CD8-positive, alpha-beta memory T cell (primary cell): ENCODE data around the gene FIG4. TPM values are rescaled to one million over a fixed set of nuclear protein-coding genes. Genes with fewer than 3 reads are reported as not detected.
"Not testable (repeated sequence)": the region's sequence is repeated elsewhere in the genome, so short reads cannot be mapped to it uniquely, and the experiment has no call there.

Experiments
- CTCF ChIA-PET: fragments of 350-600 bp; sonication (Branson Sonifier 250); formaldehyde crosslinking; loops from one replicate; lab custom pipeline; 2021; ENCODE audit warnings: antibody characterized with exemption; lab: Charles Lee
- POLR2A ChIA-PET: fragments of 350-600 bp; sonication (Branson Sonifier 250); formaldehyde crosslinking; loops from one replicate; lab custom pipeline; 2021; ENCODE audit warnings: antibody characterized with exemption; lab: Charles Lee
- DNase-seq, 5 donors: peaks; one replicate each; pipeline versions ENCODE4 v3.0.0 to v3.0.0-alpha.2; 2020 to 2022; ENCODE audit warnings: mixed read lengths in 1 of 5
- H3K27ac ChIP-seq: one replicate; pipeline ENCODE4 v1.7.0; 2013; ENCODE audit warnings: low read depth, mild to moderate bottlenecking, low read length, moderate library complexity
- H3K27me3 ChIP-seq: 2 replicates; pipeline ENCODE4 v1.7.0; 2013; ENCODE audit warnings: low read length, mild to moderate bottlenecking; ENCODE audit not compliant: insufficient read depth, poor library complexity, severe bottlenecking
- H3K36me3 ChIP-seq: 2 replicates; pipeline ENCODE4 v1.7.0; 2013; ENCODE audit warnings: mild to moderate bottlenecking, low read length, moderate library complexity; ENCODE audit not compliant: insufficient read depth
- H3K4me1 ChIP-seq: 2 replicates; pipeline ENCODE4 v1.7.0; 2013; ENCODE audit warnings: mild to moderate bottlenecking, low read length, moderate library complexity; ENCODE audit not compliant: insufficient read depth
- H3K4me3 ChIP-seq: 2 replicates; pipeline ENCODE4 v1.7.0; 2013; ENCODE audit warnings: mild to moderate bottlenecking, low read length
- H3K9me3 ChIP-seq: 2 replicates; pipeline ENCODE4 v1.7.0; 2013; ENCODE audit warnings: mild to moderate bottlenecking, low read length
- H3K27ac Mint-ChIP-seq, 8 donors: one replicate each; pipeline ENCODE4 v1.8.0; 2020 to 2021; ENCODE audit warnings: mixed read lengths in 8 of 8, mild to moderate bottlenecking in 6 of 8, inconsistent platforms in 3 of 8, moderate library complexity in 3 of 8
- H3K27me3 Mint-ChIP-seq, 2 donors: one replicate each; pipeline ENCODE4 v1.8.0; 2020 to 2021; ENCODE audit warnings: mixed read lengths in 2 of 2, mild to moderate bottlenecking in 1 of 2, moderate library complexity in 1 of 2
- H3K36me3 Mint-ChIP-seq, 3 donors: one replicate each; pipeline ENCODE4 v1.8.0; 2020 to 2021; ENCODE audit warnings: mixed read lengths in 3 of 3, inconsistent platforms in 1 of 3, mild to moderate bottlenecking in 1 of 3
- H3K4me1 Mint-ChIP-seq, 3 donors: one replicate each; pipeline ENCODE4 v1.8.0; 2020 to 2021; ENCODE audit warnings: mixed read lengths in 3 of 3, inconsistent platforms in 1 of 3, mild to moderate bottlenecking in 1 of 3
- H3K4me3 Mint-ChIP-seq, 7 donors: one replicate each; pipeline ENCODE4 v1.8.0; 2020 to 2021; ENCODE audit warnings: mixed read lengths in 7 of 7, mild to moderate bottlenecking in 6 of 7, moderate library complexity in 4 of 7, inconsistent platforms in 2 of 7
- H3K9me3 Mint-ChIP-seq, 5 donors: one replicate each; pipeline ENCODE4 v1.8.0; 2020 to 2022; ENCODE audit warnings: mixed read lengths in 5 of 5, mild to moderate bottlenecking in 3 of 5, moderate library complexity in 2 of 5, inconsistent platforms in 1 of 5
- polyA plus RNA-seq: library from polyadenylated mRNA; unstranded; fragments of 300-500 nt; fragmentation: Illumina TruSeq; gene quantifications from one replicate; pipeline ENCODE4 v1.2.3, GENCODE V29; 2021
- total RNA-seq, 2 experiments: library from RNA; stranded (reverse); gene quantifications; one replicate each; pipeline ENCODE4 v1.2.3, GENCODE V29; 2021

The FIG4 gene
- total and polyA plus RNA-seq, 3 experiments from 2014 or later = 11.2 to 16.4 (median 13.2) TPM

DNA sequence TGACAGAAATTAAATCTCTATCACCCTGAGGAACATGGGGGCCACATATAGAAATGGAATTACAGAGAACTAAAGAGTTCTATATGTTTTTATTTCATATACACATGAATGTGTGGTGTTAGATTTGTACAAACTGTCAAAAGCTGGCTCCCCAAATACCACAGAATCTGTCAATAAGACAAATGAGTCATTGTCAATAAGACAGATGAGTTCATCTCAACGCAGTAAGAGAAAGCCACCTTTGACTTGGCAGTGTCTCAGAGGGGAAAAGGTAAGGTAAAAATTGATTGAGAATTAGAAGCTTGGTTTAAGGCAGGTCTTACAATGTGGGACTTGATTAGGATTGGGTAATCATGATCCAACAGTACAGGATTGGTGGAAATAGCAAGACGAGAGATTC is 162.9 kb downstream of the FIG4 start:
- H3K4me3 Mint-ChIP-seq = no peak overlapping the region

DNA sequence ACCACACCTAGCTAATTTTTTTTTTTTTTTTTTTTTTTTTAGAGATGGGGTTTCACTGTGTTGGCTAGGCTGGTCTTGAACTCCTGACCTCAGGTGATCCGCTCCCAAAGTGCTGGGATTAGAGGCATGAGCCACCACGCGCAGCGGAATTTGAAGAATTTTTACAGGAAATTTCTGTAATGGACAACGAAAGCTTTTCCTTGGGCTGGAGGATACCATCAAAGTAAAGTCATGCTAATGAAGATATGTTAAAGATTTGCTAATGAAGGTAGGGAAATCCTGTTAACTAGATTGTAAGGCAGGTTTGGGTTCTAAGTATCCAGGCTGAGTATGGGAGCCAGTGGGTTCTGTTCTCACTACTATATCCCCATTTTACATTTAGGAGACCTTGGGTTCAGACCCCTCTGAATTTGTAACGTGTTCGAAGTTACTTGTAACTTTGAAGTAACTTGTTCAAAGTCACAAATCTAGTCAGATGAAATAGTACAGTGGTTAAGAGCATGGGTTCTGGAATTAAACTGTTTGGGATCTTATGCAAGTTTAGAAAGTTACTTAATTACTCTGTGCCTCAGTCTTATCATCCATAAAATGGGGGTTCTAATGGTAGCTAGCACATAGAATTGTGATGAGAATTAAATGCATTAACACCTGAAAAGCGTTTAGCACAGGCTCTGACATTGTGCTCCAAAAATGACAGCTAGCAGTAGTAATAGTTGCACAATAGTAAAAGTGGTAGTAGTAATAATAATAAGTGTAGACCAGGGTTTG is 163.6 kb downstream of the FIG4 start:
- no peak for DNase-seq
- Mint-ChIP-seq H3K4me3 (no peak overlapping the region), H3K27me3 (peaks cover 3 to 6% of the 10 kb centered on the region in 2 donors), H3K9me3 (no peaks in the 10 kb centered on the region), H3K4me1 (no peaks in the 10 kb centered on the region), H3K27ac (peak overlapping the region in 1 of 8 donors; percentile 7), H3K36me3 (no peaks in the 10 kb centered on the region)
- ChIA-PET POLR2A (no interaction called here), CTCF (no interaction called here)
- Histone ChIP-seq H3K27me3 (no peaks in the 10 kb centered on the region), H3K27ac (no peak overlapping the region), H3K4me3 (no peak overlapping the region), H3K9me3 (no peaks in the 10 kb centered on the region), H3K4me1 (no peaks in the 10 kb centered on the region), H3K36me3 (no peaks in the 10 kb centered on the region)

More for the DNA sequence above, 162.9 kb downstream of the FIG4 start:
- H3K27ac ChIP-seq = no peak overlapping the region
- Mint-ChIP-seq H3K27ac (no peak overlapping the region), H3K4me1 (no peaks in the 10 kb centered on the region), H3K27me3 (peaks cover 0 to 3% of the 10 kb centered on the region in 2 donors), H3K36me3 (no peaks in the 10 kb centered on the region), H3K9me3 (peaks cover 0 to under 1% (median 0%) of the 10 kb centered on the region in 5 donors)
- H3K4me1 ChIP-seq = no peaks in the 10 kb centered on the region
- H3K4me3 ChIP-seq = no peak overlapping the region
- no peak for DNase-seq
- CTCF ChIA-PET = no interaction called here
- no peaks in the 10 kb centered on the region for H3K9me3 ChIP-seq
- H3K27me3 ChIP-seq = no peaks in the 10 kb centered on the region
- H3K36me3 ChIP-seq = no peaks in the 10 kb centered on the region
- POLR2A ChIA-PET = no interaction called here

GRCh38 chr6:109855476-109856040 is 164.5 kb downstream of the FIG4 start:
- H3K36me3 Mint-ChIP-seq, H3K27ac ChIP-seq, H3K4me3 Mint-ChIP-seq, POLR2A ChIA-PET, H3K4me1 Mint-ChIP-seq, H3K4me3 ChIP-seq, H3K27ac Mint-ChIP-seq, CTCF ChIA-PET, H3K27me3 ChIP-seq, H3K4me1 ChIP-seq, H3K9me3 Mint-ChIP-seq, H3K9me3 ChIP-seq, DNase-seq, H3K36me3 ChIP-seq: not testable (repeated sequence)
- H3K27me3 Mint-ChIP-seq = peaks cover 0 to 11% of the 10 kb centered on the region in 2 donors

GRCh38 chr6:109861946-109862345 is 170.8 kb downstream of the FIG4 start:
- Histone ChIP-seq H3K9me3 (no peaks in the 10 kb centered on the region), H3K36me3 (no peaks in the 10 kb centered on the region), H3K4me1 (no peaks in the 10 kb centered on the region), H3K4me3 (no peak overlapping the region), H3K27me3 (no peaks in the 10 kb centered on the region), H3K27ac (no peak overlapping the region)
- POLR2A ChIA-PET = no interaction called here
- Mint-ChIP-seq H3K36me3 (no peaks in the 10 kb centered on the region), H3K4me3 (no peak overlapping the region), H3K27me3 (peaks cover 5 to 19% of the 10 kb centered on the region in 2 donors), H3K27ac (no peak overlapping the region), H3K4me1 (no peaks in the 10 kb centered on the region), H3K9me3 (peaks cover 0 to 7% (median 2%) of the 10 kb centered on the region in 5 donors)
- CTCF ChIA-PET = no interaction called here
- DNase-seq = no peak

GRCh38 chr6:109864050-109864449 is 173.0 kb downstream of the FIG4 start:
- Histone ChIP-seq H3K9me3 (no peaks in the 10 kb centered on the region), H3K27me3 (no peaks in the 10 kb centered on the region), H3K27ac (no peak overlapping the region), H3K4me1 (no peaks in the 10 kb centered on the region), H3K36me3 (no peaks in the 10 kb centered on the region), H3K4me3 (no peak overlapping the region)
- Mint-ChIP-seq H3K36me3 (no peaks in the 10 kb centered on the region), H3K9me3 (peaks cover 0 to 7% (median 2%) of the 10 kb centered on the region in 5 donors), H3K27me3 (peaks cover 15 to 21% of the 10 kb centered on the region in 2 donors), H3K4me1 (no peaks in the 10 kb centered on the region), H3K27ac (no peak overlapping the region), H3K4me3 (no peak overlapping the region)
- DNase-seq = no peak
- ChIA-PET CTCF (no interaction called here), POLR2A (no interaction called here)

GRCh38 chr6:109865968-109866367 is 174.9 kb downstream of the FIG4 start:
- H3K36me3 Mint-ChIP-seq = no peaks in the 10 kb centered on the region
- H3K4me3 Mint-ChIP-seq = no peak overlapping the region
- no peak overlapping the region for H3K27ac Mint-ChIP-seq

GRCh38 chr6:109867009-109867969 is 176.2 kb downstream of the FIG4 start:
- Histone ChIP-seq H3K4me1 (no peaks in the 10 kb centered on the region), H3K27ac (no peak overlapping the region), H3K36me3 (no peaks in the 10 kb centered on the region), H3K9me3 (no peaks in the 10 kb centered on the region), H3K27me3 (no peaks in the 10 kb centered on the region), H3K4me3 (no peak overlapping the region)
- ChIA-PET POLR2A (no interaction called here), CTCF (no interaction called here)
- H3K4me1 Mint-ChIP-seq = no peaks in the 10 kb centered on the region
- H3K27ac Mint-ChIP-seq = no peak overlapping the region
- peaks cover 0 to under 1% (median 0%) of the 10 kb centered on the region in 5 donors for H3K9me3 Mint-ChIP-seq
- no peak for DNase-seq
- H3K27me3 Mint-ChIP-seq = peaks cover 20 to 33% of the 10 kb centered on the region in 2 donors
- H3K36me3 Mint-ChIP-seq = no peaks in the 10 kb centered on the region
- no peak overlapping the region for H3K4me3 Mint-ChIP-seq

More at GRCh38 chr6:109865968-109866367, 174.9 kb downstream of the FIG4 start:
- Histone ChIP-seq H3K36me3 (no peaks in the 10 kb centered on the region), H3K4me1 (no peaks in the 10 kb centered on the region), H3K9me3 (no peaks in the 10 kb centered on the region), H3K4me3 (no peak overlapping the region), H3K27ac (no peak overlapping the region), H3K27me3 (no peaks in the 10 kb centered on the region)
- DNase-seq = no peak
- ChIA-PET CTCF (no interaction called here), POLR2A (no interaction called here)
- Mint-ChIP-seq H3K9me3 (peaks cover 0 to 7% (median 2%) of the 10 kb centered on the region in 5 donors), H3K4me1 (no peaks in the 10 kb centered on the region), H3K27me3 (peaks cover 13 to 27% of the 10 kb centered on the region in 2 donors)

GRCh38 chr6:109867970-109868358 is 176.9 kb downstream of the FIG4 start:
- no peak for DNase-seq
- H3K4me3 ChIP-seq = no peak overlapping the region
- CTCF ChIA-PET = no interaction called here
- H3K4me1 ChIP-seq = no peaks in the 10 kb centered on the region
- no peaks in the 10 kb centered on the region for H3K36me3 ChIP-seq
- no peaks in the 10 kb centered on the region for H3K9me3 Mint-ChIP-seq
- no peaks in the 10 kb centered on the region for H3K4me1 Mint-ChIP-seq
- H3K27me3 Mint-ChIP-seq = peaks cover 20 to 33% of the 10 kb centered on the region in 2 donors
- H3K9me3 ChIP-seq = no peaks in the 10 kb centered on the region
- no peaks in the 10 kb centered on the region for H3K36me3 Mint-ChIP-seq
- no peak overlapping the region for H3K4me3 Mint-ChIP-seq
- no peaks in the 10 kb centered on the region for H3K27me3 ChIP-seq
- H3K27ac ChIP-seq = no peak overlapping the region
- POLR2A ChIA-PET = no interaction called here
- no peak overlapping the region for H3K27ac Mint-ChIP-seq
